HTERT RPE-1 (cell line): ENCODE measurements around the gene SEC61G.

Experiments used
- in situ Hi-C: fragments of 300-500 bp; cut with MboI; formaldehyde crosslinking; loops from 4 replicates; pipeline ENCODE4 v1.14.3; 2020; ENCODE audit warnings: low sequenced_read_pairs

SEC61G gene

GRCh38 chr7:54773472-54774399 is 14.7 kb upstream of the SEC61G start:
- in situ Hi-C loops, result no loop called here

- in situ Hi-C loops, result no loop called here
Measured at GRCh38 chr7:54769203-54769602, 10.2 kb upstream of the SEC61G start.

- in situ Hi-C loops, result no loop called here
Measured at GRCh38 chr7:54764861-54765260, 5.8 kb upstream of the SEC61G start.

GRCh38 chr7:54757711-54758110 is 1.3 kb downstream of the SEC61G start:
- in situ Hi-C loops, result no loop called here

GRCh38 chr7:54749200-54749599 is 9.8 kb downstream of the SEC61G start:
- in situ Hi-C loops, result no loop called here

GRCh38 chr7:54747234-54747633 is 11.8 kb downstream of the SEC61G start:
- in situ Hi-C loops, result no loop called here

DNA sequence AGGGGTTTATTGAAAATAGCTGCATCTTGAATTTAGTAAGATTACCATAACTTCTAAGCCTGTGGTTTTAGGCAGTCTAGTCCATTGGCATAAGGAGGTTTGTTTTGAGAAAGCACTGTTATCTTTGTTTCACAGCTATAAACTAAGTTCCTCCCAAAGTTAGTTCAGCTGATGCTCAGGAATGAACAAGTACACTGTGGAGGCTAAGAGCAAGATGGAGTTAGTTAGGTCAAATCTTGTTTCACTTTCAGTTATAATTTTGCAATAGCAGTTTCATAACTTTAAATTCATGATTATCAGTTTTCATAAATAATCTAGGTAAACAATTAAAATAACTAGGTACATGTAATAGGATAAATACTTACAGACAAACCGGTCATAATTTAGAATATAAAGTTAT is 15.4 kb downstream of the SEC61G start:
- in situ Hi-C loops, result no loop called here

GRCh38 chr7:54738737-54739136 is 20.3 kb downstream of the SEC61G start:
- in situ Hi-C loops, result no loop called here

- in situ Hi-C loops, result no loop called here
Measured at GRCh38 chr7:54729107-54729506, 29.9 kb downstream of the SEC61G start.

DNA sequence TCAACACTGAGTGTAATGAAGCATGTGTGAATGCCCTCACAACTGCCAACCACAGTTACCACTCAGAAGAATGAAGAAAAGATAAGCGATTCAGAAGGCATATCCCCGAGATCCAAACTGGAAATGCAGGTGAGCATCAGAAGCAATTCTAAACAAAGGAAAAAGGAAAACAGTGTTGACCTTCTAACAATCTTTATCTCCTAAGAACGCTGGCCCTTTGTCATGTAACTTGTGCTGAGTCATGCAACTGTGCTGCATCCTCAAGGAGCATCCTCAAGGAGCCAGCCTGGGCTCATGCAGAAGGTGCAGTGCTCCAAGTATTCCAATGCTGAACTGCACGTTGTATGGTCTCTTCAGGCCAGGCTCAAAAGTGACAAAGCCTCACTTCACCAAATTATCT is 30.6 kb downstream of the SEC61G start:
- in situ Hi-C loops, result no loop called here

DNA sequence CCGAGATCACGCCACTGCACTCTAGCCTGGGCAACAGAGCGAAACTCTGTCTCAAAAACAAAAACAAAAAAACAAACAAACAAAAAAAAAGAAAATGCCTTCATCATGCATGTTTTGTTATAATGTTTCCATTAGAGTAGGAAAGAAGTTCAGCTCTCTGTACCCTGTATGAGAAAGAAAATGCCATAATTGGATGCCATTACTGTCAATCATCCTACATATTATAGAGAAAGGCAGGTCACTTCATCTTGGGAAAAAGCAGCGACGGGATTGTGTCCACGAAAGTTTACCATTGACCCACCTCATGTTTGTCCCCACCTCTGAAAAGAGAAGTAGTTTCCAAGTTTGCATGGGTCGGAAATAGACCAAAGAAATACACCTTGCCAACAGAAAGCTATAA is 33.8 kb downstream of the SEC61G start:
- in situ Hi-C loops, result no loop called here

- in situ Hi-C loops, result no loop called here
Measured at GRCh38 chr7:54722502-54722901, 36.5 kb downstream of the SEC61G start.

DNA sequence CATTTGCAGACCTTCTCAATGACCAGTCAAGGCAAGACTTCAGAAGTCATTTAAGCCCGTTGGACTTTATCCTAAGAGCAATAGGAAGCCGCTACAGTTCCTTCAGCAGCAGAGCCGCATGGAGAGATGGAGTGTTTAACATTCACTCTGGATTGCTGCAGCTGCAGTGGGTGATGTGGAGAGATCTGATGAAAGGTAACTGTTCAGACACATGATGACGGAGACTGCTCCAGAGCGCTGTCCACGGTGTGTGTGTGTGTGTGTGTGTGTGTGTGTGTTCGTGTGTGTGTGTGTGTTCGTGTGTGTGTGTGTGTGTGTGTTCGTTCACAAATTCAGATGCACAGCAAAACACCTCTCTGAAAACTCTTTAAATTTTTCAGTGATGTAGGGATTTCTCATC is 37.0 kb downstream of the SEC61G start:
- in situ Hi-C loops, result no loop called here

GRCh38 chr7:54719974-54720373 is 39.0 kb downstream of the SEC61G start:
- in situ Hi-C loops, result no loop called here

GRCh38 chr7:54719425-54719824 is 39.6 kb downstream of the SEC61G start:
- in situ Hi-C loops, result no loop called here

GRCh38 chr7:54712820-54713219 is 46.2 kb downstream of the SEC61G start:
- in situ Hi-C loops, result no loop called here

DNA sequence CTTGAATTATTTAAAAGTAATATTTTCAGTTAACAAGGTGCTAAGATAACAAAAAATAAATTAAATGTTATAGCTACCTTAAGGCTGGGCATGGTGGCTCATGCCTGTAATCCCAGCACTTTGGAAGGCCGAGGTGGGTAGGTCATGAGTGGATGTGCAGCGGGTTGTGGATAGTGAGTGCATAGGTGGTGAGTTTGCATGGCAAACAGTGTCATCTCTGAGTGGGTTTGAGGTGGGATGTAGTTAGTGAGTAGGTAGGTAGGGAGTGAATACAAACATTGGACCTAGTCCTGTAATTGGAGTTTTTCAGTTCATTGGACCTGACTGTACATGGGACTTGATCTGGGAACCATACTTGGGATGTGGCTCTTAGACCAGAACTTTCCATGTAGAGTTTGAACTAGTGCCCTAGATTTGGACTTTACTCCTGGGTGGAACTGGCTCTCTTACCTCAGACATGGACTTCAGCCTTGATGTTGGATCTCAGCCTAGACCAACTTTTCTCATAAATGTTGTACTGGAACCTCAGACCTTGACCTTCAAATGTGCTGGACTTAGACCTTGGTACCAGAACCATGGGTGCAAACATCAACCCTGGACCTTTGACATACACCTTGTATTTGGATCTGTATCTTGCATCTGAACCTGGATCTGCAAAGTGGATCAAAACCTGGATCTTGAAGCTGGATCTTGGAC is 47.0 kb downstream of the SEC61G start:
- in situ Hi-C loops, result no loop called here

DNA sequence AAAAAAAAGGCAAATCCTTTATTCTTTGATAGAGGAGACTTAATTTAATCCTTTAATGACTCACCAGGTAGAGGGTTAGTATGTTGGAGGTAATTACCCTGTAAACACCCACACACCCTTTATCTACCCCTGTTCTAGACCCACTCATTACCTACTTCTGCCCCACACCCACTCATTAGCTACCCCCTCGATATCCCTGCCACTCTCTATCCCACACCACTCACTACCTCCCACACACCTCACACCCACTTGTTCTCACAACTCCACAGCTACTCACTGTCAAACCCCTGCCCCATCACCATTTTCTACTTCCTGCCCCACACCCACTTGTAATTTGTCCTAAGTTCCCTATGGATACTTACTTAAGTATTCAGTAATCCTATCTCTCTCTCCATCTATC is 49.7 kb downstream of the SEC61G start:
- in situ Hi-C loops, result no loop called here

GRCh38 chr7:54705436-54705835 is 53.6 kb downstream of the SEC61G start:
- in situ Hi-C loops, result no loop called here

DNA sequence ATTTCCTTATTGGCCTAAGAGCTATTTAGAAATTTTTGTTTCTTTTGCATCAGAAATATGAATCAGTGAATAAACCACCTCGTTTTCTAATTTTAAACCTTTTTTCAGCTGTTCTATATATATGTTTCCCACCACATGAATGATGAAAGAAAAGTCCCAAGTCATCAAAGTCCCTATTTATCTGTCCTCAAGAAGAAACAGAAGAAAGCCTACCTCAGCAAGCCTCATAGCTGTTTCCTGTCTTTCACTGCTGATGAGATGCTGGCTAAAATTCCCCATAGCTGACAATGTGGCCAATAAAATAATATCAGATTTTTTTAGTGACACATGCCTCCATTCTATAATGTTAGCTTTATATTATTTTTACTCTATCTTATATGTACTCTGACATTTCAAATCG is 54.2 kb downstream of the SEC61G start:
- in situ Hi-C loops, result no loop called here
